OCI-LY3 (cell line): Measurements from ENCODE around the gene RDH5.

Experiments
- H2AFZ ChIP-seq: fragments of 200-600, 300-600 bp; shearing (Covaris generic); 2 replicates; pipeline ENCODE4 v1.6.0; 2014; ENCODE audit warnings: antibody characterized with exemption, low read depth, low read length
- H3K27ac ChIP-seq: fragments of 200-600, 300-600 bp; sonication (generic); 2 replicates; pipeline ENCODE4 v1.5.1; 2014; ENCODE audit warnings: mild to moderate bottlenecking, low read length, moderate library complexity, mixed read lengths
- H3K27me3 ChIP-seq: fragments of 200-600, 300-600 bp; sonication (generic); 2 replicates; pipeline ENCODE4 v1.6.1; 2014; ENCODE audit warnings: low read depth, low read length, mixed read lengths
- H3K36me3 ChIP-seq: fragments of 200-600, 300-600 bp; sonication (generic); replicated peaks from 2 replicates; pipeline ENCODE3; 2014; ENCODE audit warnings: low read depth, low read length, mixed read lengths
- H3K4me1 ChIP-seq: fragments of 300-600, 200-600 bp; sonication (generic); 2 replicates; pipeline ENCODE4 v1.6.1; 2014; ENCODE audit warnings: low read length, mixed read lengths
- H3K4me2 ChIP-seq: fragments of 200-600, 300-600 bp; sonication (generic); 2 replicates; pipeline ENCODE4 v1.6.1; 2014; ENCODE audit warnings: low read length, mixed read lengths
- H3K4me3 ChIP-seq: fragments of 300-600, 200-600 bp; sonication (generic); 2 replicates; pipeline ENCODE4 v1.5.1; 2014; ENCODE audit warnings: antibody characterized with exemption, mild to moderate bottlenecking, low read length, moderate library complexity
- H3K79me2 ChIP-seq: fragments of 300-600, 200-600 bp; shearing (Covaris generic); 2 replicates; pipeline ENCODE4 v1.6.1; 2014; ENCODE audit warnings: mild to moderate bottlenecking, low read length, mixed read lengths
- H3K9ac ChIP-seq: fragments of 300-600, 200-600 bp; shearing (Covaris generic); 2 replicates; pipeline ENCODE4 v1.6.0; 2014; ENCODE audit warnings: mild to moderate bottlenecking, low read length, moderate library complexity
- H3K9me3 ChIP-seq: fragments of 200-600, 300-600 bp; shearing (Covaris generic); 2 replicates; pipeline ENCODE4 v1.6.1; 2014; ENCODE audit warnings: low read length, mixed read lengths; ENCODE audit not compliant: insufficient read depth
- H4K20me1 ChIP-seq: fragments of 200-600, 300-600 bp; sonication (generic); 2 replicates; pipeline ENCODE4 v1.6.1; 2016; ENCODE audit warnings: low read length, mixed read lengths; ENCODE audit not compliant: insufficient read depth
- EZH2phosphoT487 ChIP-seq: fragments of 200-600 bp; shearing (Covaris generic); IDR thresholded peaks from 2 replicates; pipeline ENCODE4 v1.6.1; 2018; ENCODE audit warnings: antibody characterized with exemption, mixed run types, low read depth
- TF ChIP-seq, protein P1 (sequence below): fragments of 200-600, 300-600 bp; sonication (generic); IDR thresholded peaks from 2 replicates; pipeline ENCODE4 v1.5.1; 2014; ENCODE audit warnings: antibody characterized with exemption, low read length, low read depth

Gene RDH5

DNA sequence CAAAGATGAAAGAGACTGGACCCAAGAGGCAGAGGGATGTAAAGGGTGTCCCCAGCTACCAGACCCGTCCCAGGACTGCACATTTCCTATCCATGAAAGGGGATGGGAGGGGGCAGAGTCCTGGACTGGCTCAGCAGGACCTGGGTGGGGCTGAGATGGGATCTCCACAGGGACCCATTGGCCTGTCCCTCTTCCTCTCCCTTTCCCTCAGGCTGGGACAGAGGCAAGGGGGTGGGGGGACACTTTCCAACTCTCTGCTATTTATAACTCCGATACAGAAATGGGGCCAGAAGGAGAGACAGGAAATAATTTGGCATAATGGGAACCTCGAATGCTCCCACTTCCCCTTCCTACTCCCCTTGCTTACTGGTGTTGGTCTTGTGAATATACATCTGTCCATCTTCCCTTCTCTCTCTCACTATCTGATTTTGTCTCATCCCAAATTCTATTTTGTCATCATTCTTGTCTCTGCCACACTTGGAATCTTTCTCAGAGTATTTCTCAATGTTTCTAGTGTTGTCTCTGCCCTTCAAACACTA lies 11.4 kb upstream of the RDH5 start:
- Histone ChIP-seq H3K27me3 (peaks cover 25% of the 10 kb centered on the region), H3K4me1 (peaks cover 17% of the 10 kb centered on the region)

DNA sequence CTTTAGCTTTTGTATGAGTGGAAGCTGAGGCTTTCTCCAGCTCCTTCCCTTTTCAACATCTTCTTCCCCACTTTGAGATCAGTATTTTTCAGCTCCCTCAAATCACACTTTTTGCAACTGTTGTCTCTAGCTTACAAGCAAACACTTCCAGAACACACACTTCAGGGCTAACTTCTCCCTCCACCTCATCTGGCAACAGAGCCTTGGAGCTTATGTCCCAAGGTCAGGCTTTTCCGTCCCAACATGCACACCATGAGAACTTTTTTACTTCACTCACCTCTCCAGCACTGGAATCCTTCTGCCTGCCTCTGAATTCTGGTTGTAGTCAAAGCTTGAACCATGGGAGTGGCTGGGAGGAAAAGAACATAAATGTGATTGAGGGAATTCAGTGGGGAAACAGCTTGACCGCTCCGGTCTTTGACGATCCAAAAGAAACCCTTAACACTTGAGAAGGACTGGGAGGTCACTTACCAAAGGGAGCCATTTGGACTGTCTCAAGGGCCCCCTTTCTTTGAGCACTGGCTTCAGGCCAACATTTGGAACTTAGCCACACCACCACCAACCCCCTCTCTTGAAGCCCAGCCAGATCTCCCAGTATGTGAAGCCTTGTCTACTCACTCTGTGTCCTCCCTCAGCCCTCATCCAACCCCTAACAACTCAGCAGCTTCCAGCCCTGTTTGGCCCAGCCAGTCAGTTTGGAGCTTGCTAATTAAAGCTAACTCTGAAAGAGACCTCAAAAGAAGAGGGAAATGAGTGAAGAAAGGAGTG lies 8.2 kb upstream of the RDH5 start:
- Histone ChIP-seq H3K9me3 (no peaks in the 10 kb centered on the region), H3K4me2 (no peak overlapping the region), H4K20me1 (no peaks in the 10 kb centered on the region), H3K4me1 (peaks cover 19% of the 10 kb centered on the region), H2AFZ (no peak overlapping the region), H3K27me3 (peaks cover 25% of the 10 kb centered on the region), H3K4me3 (no peak overlapping the region), H3K9ac (no peak overlapping the region), H3K79me2 (peaks cover 3% of the 10 kb centered on the region; the same call in 1 of the 2 replicates), H3K27ac (no peak overlapping the region), H3K36me3 (no peaks in the 10 kb centered on the region)
- no peak for TF ChIP-seq EZH2phosphoT487
- TF ChIP-seq, protein P1, sequence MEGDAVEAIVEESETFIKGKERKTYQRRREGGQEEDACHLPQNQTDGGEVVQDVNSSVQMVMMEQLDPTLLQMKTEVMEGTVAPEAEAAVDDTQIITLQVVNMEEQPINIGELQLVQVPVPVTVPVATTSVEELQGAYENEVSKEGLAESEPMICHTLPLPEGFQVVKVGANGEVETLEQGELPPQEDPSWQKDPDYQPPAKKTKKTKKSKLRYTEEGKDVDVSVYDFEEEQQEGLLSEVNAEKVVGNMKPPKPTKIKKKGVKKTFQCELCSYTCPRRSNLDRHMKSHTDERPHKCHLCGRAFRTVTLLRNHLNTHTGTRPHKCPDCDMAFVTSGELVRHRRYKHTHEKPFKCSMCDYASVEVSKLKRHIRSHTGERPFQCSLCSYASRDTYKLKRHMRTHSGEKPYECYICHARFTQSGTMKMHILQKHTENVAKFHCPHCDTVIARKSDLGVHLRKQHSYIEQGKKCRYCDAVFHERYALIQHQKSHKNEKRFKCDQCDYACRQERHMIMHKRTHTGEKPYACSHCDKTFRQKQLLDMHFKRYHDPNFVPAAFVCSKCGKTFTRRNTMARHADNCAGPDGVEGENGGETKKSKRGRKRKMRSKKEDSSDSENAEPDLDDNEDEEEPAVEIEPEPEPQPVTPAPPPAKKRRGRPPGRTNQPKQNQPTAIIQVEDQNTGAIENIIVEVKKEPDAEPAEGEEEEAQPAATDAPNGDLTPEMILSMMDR = no peak

More for the DNA sequence above, 11.4 kb upstream of the RDH5 start:
- H3K4me2 ChIP-seq = peak overlapping the region; percentile 43
- H3K27ac ChIP-seq = no peak overlapping the region
- no peaks in the 10 kb centered on the region for H3K36me3 ChIP-seq
- TF ChIP-seq EZH2phosphoT487 = no peak
- TF ChIP-seq, protein P1 = no peak
- H3K9me3 ChIP-seq = no peaks in the 10 kb centered on the region
- no peak overlapping the region for H3K9ac ChIP-seq
- peak overlapping the region; percentile 74; the same call in 1 of the 2 replicates for H3K4me3 ChIP-seq
- peak overlapping the region; percentile 71; the same call in 1 of the 2 replicates for H2AFZ ChIP-seq
- H3K79me2 ChIP-seq = no peaks in the 10 kb centered on the region
- no peaks in the 10 kb centered on the region for H4K20me1 ChIP-seq

GRCh38 chr12:55712700-55713415 lies 7.3 kb upstream of the RDH5 start:
- H3K79me2 ChIP-seq = peaks cover 7% of the 10 kb centered on the region; the same call in 1 of the 2 replicates
- TF ChIP-seq, protein P1 = no peak
- no peak for TF ChIP-seq EZH2phosphoT487
- H3K4me3 ChIP-seq = no peak overlapping the region
- H2AFZ ChIP-seq = no peak overlapping the region
- H3K4me2 ChIP-seq = no peak overlapping the region
- H3K27me3 ChIP-seq = peaks cover 25% of the 10 kb centered on the region
- no peak overlapping the region for H3K9ac ChIP-seq
- H3K9me3 ChIP-seq = no peaks in the 10 kb centered on the region
- peaks cover 26% of the 10 kb centered on the region for H3K4me1 ChIP-seq
- H4K20me1 ChIP-seq = no peaks in the 10 kb centered on the region
- no peak overlapping the region for H3K27ac ChIP-seq
- no peaks in the 10 kb centered on the region for H3K36me3 ChIP-seq

GRCh38 chr12:55713721-55714120 lies 6.5 kb upstream of the RDH5 start:
- TF ChIP-seq EZH2phosphoT487 = no peak
- TF ChIP-seq, protein P1 = no peak
- Histone ChIP-seq H3K9ac (no peak overlapping the region), H3K4me2 (no peak overlapping the region), H3K9me3 (no peaks in the 10 kb centered on the region), H3K4me3 (no peak overlapping the region), H4K20me1 (no peaks in the 10 kb centered on the region), H3K27ac (no peak overlapping the region), H2AFZ (no peak overlapping the region), H3K4me1 (peaks cover 20% of the 10 kb centered on the region), H3K27me3 (peaks cover 21% of the 10 kb centered on the region), H3K36me3 (no peaks in the 10 kb centered on the region), H3K79me2 (peaks cover 7% of the 10 kb centered on the region; the same call in 1 of the 2 replicates)
